Stimulated activated CD4-positive, alpha-beta T cell treated with anti-CD3 and anti-CD28 coated beads, Interleukin-1b, Interleukin-23, amount 100 ng/mL, for 24 hours (primary cell): Measurements from ENCODE around the gene SLC2A9.

Experiments used
- DNase-seq, 4 experiments: peaks; one replicate each; pipeline ENCODE4 v3.0.0-alpha.2; 2020; ENCODE audit warnings: low read depth in 4 of 4, low spot score in 1 of 4

The SLC2A9 gene

GRCh38 chr4:10045481-10045880 lies 24.2 kb upstream of the SLC2A9 start:
- no peak for DNase-seq

- DNase-seq, result no peak
Measured at GRCh38 chr4:10041036-10041435, 19.7 kb upstream of the SLC2A9 start.

DNA sequence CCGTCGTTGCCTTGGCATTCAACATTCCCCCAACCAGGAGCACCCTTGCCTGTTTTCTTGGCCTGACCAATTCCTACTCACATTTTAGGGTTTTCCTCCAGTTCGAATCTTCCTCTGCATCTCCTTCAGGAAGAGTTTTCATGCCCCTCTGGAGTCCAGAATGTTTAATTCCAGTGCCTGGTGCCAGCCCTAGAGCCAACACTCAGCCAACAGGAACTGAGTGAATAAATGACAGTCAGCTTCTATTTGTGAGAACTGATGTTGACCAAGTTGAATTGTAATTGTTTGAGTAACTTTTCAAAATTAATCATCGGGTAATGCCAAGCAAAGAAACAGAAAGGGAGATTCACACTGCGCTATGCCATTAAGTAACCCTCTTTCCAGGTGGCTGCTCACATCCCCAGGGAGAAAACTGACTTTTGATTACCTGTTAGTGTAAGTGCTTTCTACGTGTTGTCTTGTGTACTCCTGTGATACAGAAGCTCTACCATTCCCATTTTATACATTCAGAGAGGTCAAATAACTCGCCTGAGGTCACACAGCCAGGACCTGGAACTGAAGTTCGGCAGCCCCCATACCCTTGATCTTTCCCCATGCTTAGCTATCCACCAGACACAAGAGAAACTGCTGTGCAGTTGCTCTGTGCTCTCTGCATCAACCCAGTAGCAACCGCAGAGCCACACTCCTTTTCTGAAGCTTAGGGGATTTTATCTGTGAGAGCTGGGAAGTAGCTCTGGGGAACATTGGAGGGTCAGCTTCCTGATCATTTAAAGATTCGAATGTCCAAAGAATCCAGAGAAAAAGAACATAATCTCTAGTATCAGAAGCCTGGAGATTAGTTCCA lies 19.0 kb upstream of the SLC2A9 start:
- no peak for DNase-seq

- DNase-seq, result no peak
Measured at GRCh38 chr4:10036807-10037342, 15.6 kb upstream of the SLC2A9 start.

- DNase-seq, result no peak
Measured at GRCh38 chr4:10035130-10035529, 13.8 kb upstream of the SLC2A9 start.

DNA sequence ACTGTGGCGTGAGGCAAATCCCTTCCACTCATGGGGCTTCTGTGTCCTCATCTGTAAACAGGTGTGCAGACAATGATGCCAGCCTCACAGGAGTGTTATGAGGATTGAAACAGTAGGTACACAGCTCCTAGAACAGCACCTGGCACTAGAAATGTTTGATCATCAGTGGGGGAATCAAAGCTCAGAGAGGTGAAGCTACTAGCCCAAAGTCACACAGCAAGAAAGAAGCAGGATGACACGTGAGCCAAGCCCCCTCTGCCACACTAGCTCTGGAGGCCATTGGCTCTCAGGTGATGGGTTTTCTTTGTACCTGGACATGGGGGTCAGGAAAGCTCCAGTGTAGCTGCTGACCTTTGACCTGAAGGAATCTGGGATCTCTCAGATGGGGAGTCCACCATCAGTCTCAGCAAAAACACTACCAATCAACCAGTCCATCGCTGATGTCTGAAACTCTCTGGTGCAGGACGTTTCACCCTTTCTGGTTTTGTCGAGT lies 13.4 kb upstream of the SLC2A9 start:
- DNase-seq, result no peak

GRCh38 chr4:10034136-10034535 lies 12.8 kb upstream of the SLC2A9 start:
- DNase-seq, result no peak

DNA sequence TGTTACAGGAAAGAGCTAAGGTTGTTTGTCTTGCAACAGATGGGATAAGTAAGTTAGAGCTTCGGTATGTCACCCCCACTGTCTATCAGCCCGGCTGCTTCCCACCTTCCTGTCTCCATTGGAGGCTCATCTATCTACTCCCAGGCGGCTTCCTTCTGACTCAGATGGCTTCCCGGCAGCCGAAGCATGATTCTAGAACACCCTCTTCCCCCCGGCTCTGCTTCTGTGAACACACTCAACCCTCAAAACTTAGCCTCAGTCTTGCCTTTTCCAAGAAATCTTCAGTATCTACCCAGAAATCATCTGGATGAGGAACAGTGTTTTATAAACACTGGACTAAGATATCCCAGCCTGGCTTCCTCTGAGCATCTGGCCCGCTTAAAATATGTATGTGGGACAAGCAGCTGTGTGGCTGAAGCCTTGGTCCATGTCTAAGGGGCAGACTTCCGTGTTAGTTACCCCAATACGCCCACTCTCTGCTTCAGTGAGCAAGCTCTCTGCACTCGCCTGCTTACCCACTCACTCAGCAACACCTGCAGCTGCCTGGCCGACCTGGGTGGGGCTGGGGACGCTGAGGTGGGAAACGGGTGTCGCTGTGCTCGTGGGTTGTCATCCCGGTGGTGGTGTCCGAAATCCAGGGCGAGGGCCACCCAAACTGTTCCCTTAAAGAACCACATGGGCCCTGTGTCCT lies 12.0 kb upstream of the SLC2A9 start:
- DNase-seq, result no peak

- DNase-seq, result no peak
Measured at GRCh38 chr4:10032625-10033024, 11.3 kb upstream of the SLC2A9 start.

DNA sequence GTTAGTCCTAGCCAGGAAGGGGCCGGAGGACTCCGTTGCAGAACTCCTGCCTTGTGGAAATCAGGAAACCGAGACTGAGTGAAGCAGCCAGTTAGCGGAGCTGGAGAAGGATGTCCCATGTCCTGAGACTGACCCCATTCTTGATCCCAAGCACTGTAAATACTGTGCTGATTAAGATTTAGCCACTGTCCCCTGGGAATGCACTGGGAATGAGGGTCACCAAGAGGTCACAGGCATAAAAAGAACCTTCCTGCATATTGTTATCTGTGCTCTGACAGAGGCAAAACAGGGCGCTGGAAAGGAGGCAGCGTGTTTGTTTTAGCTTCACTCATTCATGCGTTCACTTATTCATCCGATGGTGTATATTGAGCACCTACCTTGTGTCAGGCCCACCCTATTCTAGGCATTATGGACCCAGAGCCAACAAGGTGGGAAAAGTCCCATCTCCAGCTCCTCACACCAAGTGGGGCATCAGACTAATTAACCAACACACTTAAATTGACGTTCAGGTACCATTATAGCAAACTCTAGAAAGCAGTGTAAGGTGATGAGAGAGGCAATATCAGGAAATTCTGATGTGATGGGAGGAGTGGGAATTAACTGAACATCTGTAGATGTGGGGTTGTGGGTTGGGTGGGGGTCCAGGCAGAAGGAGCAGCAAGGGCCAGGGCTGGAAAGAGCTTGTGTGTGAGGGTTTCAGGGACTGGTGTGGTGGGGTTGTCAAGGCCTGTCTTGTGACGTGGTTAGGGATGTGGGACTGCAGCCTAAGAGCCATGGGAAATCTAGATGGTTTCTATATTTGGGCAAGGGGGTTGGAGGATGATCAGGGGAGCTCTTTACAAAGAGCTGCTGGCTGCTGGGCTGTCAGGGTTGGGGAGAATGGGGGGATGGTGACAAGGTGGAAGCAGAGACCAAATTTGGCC lies 10.6 kb upstream of the SLC2A9 start:
- DNase-seq, result no peak

- no peak for DNase-seq
Measured at GRCh38 chr4:10030972-10031667, 9.8 kb upstream of the SLC2A9 start.

GRCh38 chr4:10029403-10029802 lies 8.1 kb upstream of the SLC2A9 start:
- no peak for DNase-seq

DNA sequence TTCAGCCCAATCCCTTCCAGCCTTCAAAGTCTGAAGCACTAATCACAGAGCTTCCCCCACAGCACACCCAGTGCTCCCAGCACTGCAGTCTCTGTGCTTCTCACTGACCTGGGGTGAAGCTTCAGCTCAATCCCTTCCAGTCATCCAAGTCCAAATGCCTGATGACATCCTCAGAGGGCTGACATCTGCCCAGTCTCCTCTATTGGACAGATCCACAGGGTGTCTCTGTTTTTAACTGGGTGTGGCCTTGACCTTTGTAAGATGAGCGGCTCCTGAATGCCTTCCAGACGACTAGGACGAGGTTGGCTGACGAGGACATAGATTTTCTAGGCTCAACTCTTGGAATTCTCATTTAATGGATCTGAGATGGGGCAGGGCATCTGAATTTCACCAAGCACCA lies 7.6 kb upstream of the SLC2A9 start:
- no peak for DNase-seq

DNA sequence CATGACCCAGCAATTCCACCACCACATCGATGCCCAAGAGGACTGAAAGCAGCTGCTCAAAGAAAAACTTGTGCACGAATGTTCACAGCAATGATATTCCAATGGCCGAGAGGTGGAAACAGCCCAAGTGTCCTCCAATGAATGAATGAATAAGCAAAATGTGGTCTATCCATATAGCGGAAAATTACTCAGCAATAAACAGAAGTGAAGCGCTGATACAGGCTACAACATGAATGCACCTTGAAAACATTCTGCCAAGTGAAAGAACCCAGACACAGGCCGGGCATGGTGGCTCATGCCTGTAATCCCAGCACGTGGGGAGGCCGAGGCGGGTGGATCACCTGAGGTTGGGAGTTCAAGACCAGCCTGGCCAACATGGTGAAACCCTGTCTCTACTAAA lies 5.2 kb upstream of the SLC2A9 start:
- no peak for DNase-seq

DNA sequence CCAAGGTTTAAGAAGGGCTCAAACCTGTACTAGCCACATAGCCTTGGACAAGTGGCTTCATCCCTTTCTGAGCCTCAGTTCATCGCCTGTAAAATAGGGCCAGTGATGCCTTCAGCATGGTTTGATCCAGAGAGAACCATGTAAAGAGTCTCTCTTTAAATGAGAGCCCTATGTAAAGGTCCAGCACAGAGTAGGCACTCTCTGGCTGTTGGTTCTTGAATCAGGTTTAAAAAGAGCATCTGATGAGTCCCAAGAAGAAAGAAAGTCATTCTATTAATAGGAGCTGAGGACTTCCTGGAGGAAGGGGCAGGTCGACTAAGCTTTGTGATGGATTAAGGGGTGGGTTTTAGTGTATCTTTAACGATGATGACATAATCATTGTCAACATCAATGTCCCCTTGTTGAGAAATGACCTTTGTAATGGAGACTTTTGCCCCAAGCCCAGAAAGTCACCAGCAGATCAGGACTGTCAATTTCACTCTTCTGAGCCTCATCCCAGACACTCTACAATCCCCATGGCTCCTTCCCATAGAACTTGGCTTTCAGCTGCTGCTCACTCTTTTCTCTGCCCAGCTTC lies 4.0 kb upstream of the SLC2A9 start:
- no peak for DNase-seq

DNA sequence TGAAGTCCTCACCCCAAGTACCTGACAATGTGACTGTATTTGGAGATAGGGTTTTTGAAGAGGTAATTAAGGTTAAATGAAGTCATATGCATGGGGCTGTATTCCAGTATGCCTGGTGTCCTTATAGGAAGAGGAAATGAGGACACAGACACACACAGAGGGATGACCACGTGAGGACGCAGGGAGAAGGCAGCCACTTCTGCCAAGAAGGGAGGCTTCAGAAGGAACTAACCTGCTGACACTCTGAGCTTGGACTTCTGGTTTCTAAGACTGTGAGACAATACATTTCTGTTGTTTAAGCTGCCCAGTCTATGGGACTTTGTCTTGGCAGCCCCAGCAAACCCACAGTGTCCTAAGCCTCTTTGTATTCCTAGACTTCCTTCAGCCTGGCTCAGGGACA lies 3.0 kb upstream of the SLC2A9 start:
- DNase-seq, result no peak

DNA sequence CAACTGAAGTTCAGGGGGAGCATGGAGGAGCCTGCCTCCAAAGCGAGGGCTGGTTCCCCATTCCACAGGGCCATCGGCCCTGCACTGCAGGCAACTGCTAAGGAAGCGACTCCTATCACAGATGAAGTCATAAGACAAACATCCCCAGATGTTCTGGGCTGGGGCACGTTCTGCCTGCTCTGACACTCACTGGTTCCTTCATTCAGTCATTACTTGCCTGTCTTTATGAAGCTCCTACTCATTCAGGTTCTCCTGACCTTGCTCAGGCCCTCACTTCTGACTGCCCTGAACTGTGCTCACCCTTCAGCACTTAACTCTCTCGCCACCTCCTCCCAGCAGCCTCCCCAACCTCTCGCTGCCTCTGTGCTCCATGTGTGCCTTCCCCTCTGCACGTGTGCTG lies 2.5 kb upstream of the SLC2A9 start:
- DNase-seq, result no peak

DNA sequence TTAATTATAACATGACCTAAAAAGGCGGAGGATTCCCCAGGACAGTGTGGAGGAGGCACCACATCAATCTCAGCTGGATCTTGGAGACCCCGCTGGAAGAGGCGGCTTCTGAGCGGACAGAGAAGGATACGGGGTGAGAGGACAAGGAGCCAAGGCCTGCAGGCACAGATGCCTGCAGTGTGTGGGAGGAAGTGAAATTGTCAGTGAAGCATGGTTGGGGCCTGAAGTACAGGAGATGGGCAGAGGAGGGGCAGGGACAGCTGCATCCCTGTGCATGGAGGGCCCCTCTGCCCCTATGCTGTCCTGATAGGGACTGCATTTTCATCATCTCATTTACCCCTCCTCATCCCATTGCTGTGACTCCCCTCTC lies 1.7 kb upstream of the SLC2A9 start:
- no peak for DNase-seq

- DNase-seq, result no peak
Measured at GRCh38 chr4:10022346-10023049, 1.2 kb upstream of the SLC2A9 start.

DNA sequence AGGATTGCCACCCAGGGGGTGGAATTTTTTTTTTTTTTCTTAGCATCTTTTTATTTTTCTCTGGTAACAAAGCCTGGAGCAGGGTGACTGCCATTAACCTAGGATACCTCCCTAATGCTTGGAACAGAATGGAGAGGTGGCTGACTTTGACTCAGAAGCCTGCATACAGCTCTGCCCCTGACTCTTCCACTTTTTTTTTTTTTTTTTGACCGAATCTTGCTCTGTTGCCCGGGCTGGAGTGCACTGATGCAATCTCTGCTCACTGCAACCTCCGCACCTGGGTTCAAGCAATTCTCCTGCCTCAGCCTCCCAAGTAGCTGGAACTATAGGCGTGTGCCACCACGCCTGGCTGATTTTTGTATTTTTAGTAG lies 341 bp upstream of the SLC2A9 start:
- DNase-seq, result no peak
